IPS-NIHi7 (cell line): ENCODE data around the gene DCP1B.
A peak's percentile ranks its signal among the peaks of the same experiment; 100 is the strongest.

Experiments
- DNase-seq: peaks from one replicate; pipeline ENCODE4 v3.0.0; 2012; ENCODE audit warnings: mixed read lengths; ENCODE audit errors: extremely low spot score

Gene DCP1B

DNA sequence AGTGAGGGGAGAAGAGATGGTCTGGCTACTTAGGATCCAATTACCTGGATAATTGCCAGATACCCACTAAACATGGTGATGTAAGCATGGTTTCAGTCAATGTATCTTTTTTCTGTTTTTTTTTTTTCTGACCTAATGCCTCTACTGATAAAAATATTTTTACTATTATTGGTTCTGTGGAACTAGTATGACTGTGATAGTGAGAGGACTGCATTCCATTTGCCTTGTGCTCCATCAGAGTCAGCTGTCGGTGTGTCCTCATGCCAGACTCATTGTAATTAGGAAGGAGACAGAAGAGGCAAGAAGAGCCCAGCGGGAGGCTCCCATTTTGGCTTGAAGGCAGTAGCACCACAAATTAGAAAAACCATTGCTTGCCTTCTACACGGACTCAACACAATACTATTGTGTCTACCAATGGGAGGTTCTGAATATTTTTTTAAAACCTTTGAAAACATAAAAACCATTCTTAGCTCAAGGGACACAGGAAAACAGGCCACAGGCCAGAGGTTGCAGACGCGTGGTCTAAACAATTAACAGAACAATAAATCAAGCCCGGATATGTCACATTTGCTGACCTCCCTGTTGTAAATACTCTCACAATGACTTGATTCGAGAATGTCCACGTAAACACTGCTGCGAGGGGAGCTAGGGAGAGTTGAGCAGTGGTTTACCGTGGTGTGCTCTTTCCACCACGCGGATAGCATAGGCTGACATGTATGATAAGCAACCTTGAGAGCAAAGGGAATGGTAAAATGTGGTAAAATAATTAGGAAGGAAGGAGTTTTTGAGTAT lies 13.5 kb upstream of the DCP1B start:
- no peak for DNase-seq

DNA sequence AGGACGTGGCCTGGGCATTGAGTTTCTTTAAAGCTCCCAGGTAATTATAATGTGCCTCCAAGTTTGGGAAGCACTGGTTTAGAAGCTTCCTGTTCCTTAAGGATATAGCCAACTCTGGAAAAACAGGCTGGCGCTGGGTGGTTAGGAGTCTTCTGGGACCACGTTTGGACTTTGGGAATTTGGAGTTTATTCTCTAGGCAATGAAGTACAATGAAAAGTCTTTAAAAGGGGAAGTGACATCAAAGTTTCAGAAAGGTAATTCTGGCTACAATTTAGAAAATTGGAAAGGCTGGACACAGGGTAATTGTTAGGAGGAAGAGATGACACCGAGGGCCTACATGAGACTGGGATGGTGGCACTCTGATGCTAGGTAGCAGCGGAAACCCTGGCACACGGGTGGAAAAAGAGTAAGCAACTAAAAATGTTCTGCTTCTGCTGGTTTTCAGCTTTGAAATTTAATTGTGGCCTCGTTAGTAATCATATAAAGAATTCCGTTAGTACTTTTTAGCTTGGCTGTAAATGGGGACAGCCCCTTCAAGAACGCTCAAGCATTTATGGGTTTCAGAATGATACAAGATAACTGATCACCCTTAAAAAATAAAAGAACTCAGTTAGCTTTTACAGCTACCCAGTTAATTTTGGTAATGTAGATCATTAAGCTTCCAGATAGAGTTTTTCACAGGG lies 12.7 kb upstream of the DCP1B start:
- no peak for DNase-seq

DNA sequence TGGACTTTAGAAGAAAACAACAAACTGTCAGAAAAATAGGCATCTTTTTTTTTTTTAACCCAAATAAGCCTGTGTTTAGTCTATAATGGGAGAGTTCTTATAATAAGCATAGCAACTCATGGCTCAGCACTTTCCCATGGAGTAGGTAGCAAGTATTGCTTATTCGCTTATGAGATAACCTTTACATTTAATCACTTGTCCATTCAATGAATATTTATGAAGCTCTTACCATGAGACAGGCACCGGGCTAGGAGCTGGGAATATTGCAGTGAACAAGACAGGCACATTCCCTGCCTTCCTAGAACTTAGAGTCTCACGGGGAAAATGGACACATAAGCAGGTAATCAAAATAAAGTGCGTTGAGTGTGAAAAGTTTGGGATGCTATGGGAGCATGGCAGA lies 10.0 kb upstream of the DCP1B start:
- DNase-seq: no peak

DNA sequence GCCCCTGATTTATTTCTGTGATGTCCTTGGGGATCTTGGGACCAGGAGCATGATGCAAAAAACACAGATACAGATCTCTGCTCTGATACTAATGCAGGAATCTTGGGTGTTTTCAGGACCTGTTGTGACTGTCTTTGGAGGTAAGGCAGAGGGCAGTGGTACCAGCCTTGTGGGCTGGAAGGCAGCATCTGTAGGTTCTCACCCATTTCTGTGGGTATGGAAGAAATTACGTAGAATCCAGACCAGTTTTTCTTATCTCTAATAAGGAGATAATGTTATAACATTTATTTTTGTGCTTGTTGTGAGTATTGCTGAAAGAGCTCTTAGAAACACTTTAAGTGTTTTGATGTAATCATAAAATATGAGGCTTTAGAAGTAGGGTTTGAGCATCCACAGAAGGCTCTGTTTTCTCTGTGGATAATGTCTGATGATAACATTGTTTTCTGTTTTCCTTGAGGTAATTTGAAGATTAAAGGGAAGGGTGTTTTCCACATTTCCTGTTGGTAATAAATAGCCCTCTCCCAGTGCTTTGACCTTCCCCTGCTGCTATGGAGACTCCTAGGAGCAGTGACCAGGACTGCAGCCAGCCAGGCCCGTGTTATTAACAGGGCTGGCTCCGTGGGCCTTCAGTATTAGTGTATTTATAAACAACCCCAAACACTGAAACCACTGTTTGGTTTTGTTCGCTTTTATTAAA lies 9.4 kb upstream of the DCP1B start:
- DNase-seq: peak; percentile 44

DNA sequence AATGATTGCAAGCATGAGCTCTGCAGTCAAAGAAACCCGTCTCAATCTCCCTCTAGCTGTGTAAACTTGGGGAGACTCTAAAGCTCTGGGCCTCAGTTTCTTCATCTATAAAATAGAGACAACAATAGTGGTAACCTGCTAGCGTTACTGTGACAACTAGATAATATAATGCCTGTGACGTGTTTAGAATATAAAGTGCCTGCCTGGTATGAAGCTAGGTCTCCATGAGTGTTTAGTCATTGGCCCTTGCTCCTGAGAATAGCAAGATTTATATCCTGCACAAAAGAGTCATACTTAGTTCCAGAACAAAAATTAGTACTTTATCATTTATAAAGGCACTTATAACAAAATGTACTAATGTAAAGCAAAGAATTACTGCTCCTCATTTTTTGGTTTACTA lies 8.8 kb upstream of the DCP1B start:
- no peak for DNase-seq

DNA sequence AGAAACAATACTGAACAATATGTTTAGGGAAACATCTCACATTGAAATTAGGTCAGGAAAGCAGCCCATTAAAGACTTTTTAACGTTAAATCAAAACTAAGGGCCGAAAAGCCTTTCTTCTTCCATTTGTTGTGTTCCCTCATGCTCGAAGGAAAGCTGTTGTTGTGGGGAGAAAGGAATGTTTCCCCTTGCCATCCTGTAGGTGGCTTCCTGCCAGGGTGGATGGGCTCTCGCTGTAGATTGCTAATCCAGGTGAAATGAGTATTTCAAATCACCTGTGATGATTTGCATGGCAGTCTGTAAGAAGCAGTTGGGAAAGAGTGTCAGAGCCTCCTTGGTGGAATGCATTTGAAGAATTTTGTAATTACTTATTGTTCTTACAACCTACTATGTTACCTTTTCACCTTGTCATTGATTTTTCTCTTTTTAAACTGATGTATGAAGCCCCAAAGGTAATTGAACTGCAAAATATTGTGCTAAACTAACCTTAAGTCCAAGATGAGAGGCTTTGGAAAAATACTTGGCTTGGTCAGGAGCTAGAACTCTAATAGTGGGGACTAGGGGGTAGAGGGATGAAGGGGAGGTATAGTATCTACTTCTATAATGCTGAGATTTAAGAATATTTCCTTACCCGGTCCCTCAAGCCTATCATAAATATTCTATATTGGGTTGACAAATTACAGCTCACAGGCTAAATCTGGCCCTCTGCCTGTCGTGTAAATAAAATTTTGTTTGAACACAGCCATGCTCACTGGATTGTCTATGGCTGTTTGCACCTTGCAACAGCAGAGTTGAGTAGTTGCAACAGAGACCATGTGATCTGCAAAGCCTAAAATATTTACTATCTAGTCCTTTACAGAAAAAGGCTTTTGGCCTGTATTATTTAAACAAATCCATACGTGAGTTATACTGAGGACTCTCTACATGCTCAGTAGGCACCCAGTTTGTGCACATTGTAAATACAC lies 7.7 kb upstream of the DCP1B start:
- DNase-seq: peak; percentile 41

DNA sequence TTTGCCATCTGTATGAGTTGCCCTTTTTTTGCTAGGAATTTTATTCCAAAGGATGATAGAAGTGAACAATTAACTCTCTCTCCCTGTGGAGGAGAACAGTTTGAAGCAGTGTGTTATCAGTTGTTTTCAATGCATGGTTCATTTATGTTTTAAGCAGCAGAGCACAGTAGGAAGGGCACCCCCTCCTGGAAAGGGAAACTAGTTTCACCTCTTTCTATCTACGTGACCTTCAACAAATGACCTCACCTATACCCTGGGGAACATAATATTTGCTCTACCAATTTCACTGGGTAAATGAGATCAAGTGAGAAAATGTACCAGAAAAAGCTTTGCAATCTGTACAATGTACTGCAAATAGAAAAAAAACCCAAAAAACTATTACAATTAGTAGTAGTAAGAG lies 5.4 kb upstream of the DCP1B start:
- peak; percentile 25 for DNase-seq

DNA sequence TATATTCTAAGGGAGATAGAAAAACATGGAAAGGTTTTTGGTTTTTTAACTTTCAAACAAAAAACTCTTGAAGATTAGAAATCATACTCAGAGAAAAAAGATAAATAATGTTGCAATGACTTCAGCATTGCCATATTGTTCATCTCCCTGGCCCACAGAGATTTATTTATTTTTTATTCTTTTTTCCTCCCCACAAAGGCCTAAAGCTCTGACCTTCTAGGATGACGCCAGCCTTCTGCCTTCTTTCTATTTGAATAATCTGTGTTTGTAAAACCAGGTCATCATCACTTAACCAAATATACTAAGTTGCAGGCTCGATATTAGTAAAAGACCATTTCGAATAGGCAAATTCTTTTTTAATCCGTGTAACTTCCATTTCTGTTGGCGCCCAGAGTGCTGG lies 4.4 kb upstream of the DCP1B start:
- no peak for DNase-seq

DNA sequence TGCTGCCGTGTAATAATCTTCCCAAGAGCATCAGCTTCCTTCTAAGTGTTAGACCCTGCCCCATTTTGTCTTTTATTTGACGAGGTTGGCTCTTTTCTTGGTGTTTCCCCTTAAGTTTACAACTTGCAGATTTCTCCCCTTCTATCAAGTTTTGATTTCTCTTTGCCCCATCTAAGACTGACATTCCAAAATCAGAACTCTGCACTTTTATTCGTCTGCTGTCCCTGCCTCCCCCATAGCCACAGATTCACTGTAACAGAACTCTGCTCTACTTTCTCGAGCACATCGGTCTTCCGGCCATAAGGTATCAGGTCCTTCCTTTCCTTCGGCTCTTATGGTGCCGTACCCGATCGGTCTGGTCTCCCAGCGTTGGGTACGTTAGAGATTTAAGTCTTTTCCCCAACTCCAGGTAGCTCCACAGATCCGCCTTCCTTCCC lies 563 bp downstream of the DCP1B start:
- DNase-seq: no peak

DNA sequence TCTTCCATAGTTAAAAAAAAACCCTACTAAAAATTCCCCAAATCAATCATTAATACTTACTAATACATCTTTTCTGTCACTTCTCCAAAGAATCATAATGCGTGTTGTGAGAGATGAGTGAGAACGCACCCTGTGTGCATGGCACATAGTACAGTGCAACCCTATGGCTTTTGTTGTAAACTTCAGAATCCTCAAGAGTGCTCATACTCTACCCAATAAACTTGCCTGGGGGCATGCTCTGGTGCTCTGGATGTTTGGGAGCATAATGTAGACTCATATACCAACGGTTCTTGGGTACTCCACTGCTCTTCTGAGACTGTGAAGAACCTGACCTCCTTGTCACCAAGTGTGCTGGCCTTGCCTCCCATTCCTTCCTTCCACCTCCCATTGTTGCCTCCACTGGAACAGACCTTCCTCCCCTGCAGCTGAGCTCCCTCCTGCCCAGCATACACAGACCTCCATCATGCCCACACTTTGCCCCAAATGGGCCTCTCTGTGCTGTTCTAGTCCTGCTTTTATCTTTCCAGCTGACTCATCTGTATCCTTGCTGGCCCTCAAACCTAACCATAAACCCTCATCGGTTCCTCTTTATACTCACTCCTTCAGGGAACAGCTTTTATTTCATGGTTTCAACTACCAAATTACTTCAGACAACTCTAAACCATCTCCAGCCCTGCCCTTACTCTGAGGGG lies 8.9 kb downstream of the DCP1B start:
- DNase-seq: no peak

DNA sequence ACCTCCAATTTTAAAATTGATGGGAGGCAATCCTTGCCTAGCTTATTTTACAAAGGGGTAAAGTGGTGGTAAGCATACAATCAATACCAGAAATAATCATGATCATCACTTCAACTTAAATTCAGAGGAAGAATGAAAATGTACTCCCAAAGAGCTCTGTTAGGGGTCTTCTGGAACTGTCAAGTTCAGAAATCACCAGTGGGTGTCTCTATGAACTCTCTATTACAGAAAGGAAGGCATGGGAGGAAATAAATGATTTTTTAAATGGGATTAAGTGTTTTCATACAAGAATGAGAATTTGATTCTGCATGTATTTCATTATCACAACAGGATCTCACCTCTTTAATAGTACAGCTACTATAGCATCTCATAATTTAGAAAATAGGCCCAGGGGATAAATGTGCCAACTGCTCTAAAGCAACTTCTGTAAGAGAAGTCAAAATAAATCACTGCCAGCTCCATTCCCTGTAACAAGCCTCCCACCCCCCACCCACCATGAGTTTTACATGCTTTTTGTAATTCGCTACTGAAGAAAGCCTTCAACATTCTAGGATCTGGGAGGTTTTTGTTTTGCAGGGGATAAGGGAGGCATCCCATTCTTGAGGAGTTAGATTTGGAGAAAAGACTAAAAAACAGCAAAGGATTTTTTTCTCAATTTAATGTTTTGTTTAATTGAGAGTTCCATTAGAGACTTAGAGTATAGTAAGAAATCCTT lies 9.7 kb downstream of the DCP1B start:
- no peak for DNase-seq

DNA sequence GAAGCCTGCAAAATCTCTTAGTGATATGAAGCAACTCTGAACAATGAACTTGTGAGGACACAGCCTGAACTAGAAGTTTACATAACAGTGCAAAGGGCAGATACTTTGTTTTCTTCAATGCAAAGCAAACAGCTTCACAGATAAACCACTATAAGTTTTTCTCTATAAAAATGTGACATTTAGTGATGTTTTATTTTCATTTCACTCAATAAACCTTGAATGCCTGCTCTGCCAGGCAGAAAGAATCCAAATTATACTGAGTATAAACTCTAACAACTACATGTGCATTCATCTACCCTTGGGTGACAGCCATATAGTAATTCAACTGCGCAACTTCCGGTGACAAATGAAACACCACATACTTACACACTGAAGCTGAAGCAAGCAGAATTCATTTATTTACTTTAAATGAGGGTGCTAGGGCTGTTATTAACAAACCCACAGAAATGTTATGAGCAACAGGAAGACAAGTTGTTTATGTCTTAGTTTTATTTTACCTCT lies 10.3 kb downstream of the DCP1B start:
- no peak for DNase-seq

DNA sequence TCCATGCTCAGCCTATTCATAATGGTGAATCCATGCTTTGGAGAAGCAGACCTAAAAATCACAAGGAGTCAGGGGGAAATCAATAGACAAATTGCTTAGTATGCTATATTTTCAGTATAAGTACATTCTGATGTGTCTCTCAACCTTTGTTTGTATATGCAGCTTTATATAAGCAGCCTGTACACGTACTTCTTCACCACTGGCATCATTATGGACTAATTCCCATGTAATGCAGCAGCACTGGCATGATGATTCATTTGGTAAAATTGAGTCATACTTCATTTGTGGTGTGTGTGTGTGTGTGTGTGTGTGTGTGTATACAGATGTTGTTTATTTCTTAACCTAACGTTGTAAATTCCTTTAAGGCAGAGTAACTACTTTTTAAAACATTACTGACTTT lies 10.9 kb downstream of the DCP1B start:
- DNase-seq: no peak

DNA sequence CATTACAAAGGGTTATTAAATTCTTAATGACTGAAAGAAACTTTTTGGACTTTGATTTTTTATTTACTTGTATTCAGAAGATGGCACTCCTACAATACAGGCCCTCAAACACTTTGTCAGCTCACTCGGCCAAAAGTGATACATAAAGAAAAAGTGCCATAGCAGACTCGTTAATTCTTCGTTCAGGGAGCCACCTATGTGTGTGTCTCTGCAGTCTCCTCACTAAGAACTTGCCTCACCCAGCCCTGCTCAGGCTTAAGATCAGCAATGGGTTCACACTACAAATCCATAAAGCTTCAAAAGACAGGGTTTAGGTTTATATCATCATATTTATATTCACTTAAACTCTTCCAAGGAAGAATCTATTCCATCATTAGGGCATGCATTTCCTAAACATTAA lies 11.5 kb downstream of the DCP1B start:
- no peak for DNase-seq

DNA sequence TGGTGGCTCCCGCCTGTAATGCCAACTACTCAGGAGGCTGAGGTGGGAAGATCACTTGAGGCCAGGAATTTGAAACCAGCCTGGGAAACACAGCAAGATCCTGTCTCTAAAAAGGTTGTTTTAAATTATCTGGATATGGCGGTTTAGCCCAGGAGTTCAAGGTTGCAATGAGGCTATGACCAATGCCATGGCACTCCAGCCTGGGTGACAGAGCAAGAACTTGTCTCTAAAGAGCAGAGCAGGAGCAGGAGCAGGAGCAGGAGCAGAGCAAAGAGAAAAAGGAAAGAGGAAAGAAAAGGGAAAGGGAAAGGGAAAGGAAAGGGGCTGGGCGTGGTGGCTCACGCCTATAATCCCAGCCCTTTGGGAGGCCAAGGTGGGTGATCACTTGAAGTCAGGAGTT lies 15.1 kb downstream of the DCP1B start:
- DNase-seq: no peak

DNA sequence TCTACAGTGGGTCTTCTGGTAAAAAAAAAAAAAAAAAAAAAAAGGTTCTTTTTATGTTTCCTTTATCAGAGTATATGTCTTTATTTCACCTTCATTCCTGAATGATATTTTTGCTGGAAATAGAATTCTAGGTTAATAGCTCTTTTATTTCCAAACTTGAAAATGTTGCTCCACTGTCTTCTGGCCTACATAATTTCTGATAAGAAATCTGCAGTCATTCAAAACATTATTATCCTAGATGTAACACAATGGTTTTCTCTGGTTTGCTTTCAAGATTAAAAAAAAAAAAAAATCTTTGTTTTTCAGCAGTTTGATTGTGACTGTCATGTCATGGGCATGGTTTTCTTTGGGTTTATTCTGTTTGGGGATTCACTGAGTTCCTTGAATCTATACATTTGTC lies 19.5 kb downstream of the DCP1B start:
- DNase-seq: no peak

DNA sequence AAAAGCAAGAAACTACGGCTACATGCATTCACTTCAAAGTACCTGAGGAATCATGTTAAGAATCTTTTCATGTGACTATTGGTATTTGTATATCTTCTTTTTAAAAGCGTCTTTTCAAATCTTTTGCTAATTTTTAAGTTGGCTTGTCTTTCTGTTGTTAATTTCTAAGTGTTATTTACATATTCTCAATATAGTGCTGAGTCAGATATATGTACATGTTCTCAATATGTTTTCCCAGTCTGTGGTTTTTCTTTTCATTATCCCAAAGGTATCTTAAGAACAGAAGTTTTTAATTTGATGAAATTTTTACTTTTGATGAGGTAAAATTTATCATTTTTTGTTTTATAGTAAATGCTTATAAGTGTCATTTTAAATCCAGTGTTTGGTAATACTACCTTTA lies 24.0 kb downstream of the DCP1B start:
- no peak for DNase-seq

DNA sequence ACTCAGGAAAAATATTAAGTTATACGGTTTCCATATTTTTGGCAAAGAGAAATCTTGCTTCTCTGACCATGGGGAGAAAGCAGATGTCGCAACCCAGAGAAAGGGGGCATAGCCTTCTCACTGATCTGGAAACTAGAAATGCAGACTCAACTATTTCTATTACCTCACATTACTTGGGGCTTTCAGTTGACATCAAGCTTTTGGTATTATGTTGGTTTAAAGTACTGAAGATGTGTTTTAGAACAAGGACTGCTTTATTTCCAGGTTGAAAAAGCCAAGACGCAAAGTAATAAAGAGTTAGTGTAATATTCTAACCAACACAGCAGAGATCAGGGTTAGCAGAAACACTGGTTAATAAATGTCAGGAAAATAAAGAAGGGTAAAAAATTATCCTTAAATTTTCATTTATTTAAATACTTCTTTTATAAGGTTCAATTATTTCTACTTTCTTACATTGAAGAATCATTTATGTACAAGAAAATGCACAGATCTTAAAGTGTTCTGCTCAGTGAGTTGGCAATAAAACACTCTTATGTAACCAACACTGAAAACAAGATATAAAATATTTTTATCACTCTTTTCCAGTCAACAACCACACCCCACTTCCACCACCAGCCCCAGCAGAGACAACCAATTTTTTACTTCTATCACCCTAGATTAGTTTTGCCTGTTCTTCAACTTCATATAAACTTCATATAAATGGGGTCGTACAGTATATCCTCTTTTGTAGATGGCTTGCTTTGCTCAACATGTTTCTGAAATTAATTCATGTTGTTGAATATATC lies 26.0 kb downstream of the DCP1B start:
- no peak for DNase-seq

DNA sequence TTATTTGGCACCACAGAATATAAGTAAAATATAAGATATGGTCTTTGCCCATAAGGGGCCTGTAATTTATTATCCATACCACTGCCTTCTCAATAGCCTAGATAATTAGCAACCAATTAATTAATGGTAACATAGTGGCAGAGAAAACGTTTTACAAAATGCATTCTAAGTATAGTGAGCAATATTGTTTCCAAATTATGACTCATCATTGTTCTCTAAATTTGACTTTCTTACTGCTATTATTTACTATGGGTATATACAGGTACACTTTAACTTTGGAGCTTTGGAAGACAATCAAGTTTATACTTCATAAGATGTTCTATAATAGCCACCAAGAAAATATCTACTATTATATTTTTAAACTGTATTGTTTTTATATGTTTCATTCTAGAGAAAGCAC lies 26.7 kb downstream of the DCP1B start:
- no peak for DNase-seq
